T1000 (cell line): ENCODE results near the gene ARHGAP33.

Source experiments
- DNase-seq: peaks from one replicate; lab custom pipeline; 2025; ENCODE audit warnings: mixed read lengths; lab: John Stamatoyannopoulos, UW

The ARHGAP33 gene

GRCh38 chr19:35775298-35776101 is at the start of gene ARHGAP33:
TSS of gene ARHGAP33 (plus strand) at chr19:35775564. CDS start at chr19:35775659, 95 bp downstream.
- DNase-seq: peak; percentile 98

GRCh38 chr19:35727053-35727955 is 48.1 kb upstream of the ARHGAP33 start:
- no peak for DNase-seq

GRCh38 chr19:35727956-35728706 is 47.2 kb upstream of the ARHGAP33 start:
- no peak for DNase-seq

- DNase-seq: no peak
These were observed 46.3 kb upstream of the ARHGAP33 start for GRCh38 chr19:35729021-35729420.

- DNase-seq: no peak
These were observed 45.6 kb upstream of the ARHGAP33 start for GRCh38 chr19:35729763-35730162.

- DNase-seq: no peak
These were observed 45.0 kb upstream of the ARHGAP33 start for GRCh38 chr19:35730326-35730725.

GRCh38 chr19:35731353-35731752 is 44.0 kb upstream of the ARHGAP33 start:
- no peak for DNase-seq

GRCh38 chr19:35731779-35732405 is 43.5 kb upstream of the ARHGAP33 start:
- no peak for DNase-seq

GRCh38 chr19:35732540-35733179 is 42.7 kb upstream of the ARHGAP33 start:
- DNase-seq: no peak

GRCh38 chr19:35733180-35734125 is 41.9 kb upstream of the ARHGAP33 start:
- DNase-seq: no peak

GRCh38 chr19:35734273-35734672 is 41.1 kb upstream of the ARHGAP33 start:
- no peak for DNase-seq

GRCh38 chr19:35734889-35735288 is 40.5 kb upstream of the ARHGAP33 start:
- no peak for DNase-seq

- peak; percentile 17 for DNase-seq
These were observed 38.2 kb upstream of the ARHGAP33 start for GRCh38 chr19:35736913-35737886.

- no peak for DNase-seq
These were observed 37.1 kb upstream of the ARHGAP33 start for GRCh38 chr19:35738021-35738886.

GRCh38 chr19:35738887-35739229 is 36.5 kb upstream of the ARHGAP33 start:
- no peak for DNase-seq

GRCh38 chr19:35739275-35740107 is 35.9 kb upstream of the ARHGAP33 start:
- DNase-seq: no peak

GRCh38 chr19:35740108-35740422 is 35.3 kb upstream of the ARHGAP33 start:
- no peak for DNase-seq
